WTC11 (cell line): ENCODE results near the gene HIP1R.

ENCODE experiments used
- CTCF ChIP-seq: fragments of 200-600 bp; IDR thresholded peaks from 2 replicates; pipeline ENCODE4 v1.8.0; 2022; ENCODE audit warnings: antibody characterized with exemption
- JUN ChIP-seq: sonication (generic); formaldehyde crosslinking; IDR thresholded peaks from 2 replicates; pipeline ENCODE4 v1.8.0; 2023; ENCODE audit warnings: mild to moderate bottlenecking, missing genetic modification reagents
- NFE2L1 ChIP-seq: sonication (generic); formaldehyde crosslinking; IDR thresholded peaks from 2 replicates; pipeline ENCODE4 v1.8.1; 2023; ENCODE audit warnings: missing genetic modification reagents

GRCh38 chr12:122886851-122887818, 51.9 kb downstream of the HIP1R start:
- no peak for TF ChIP-seq JUN
- no peak for TF ChIP-seq CTCF
- no peak for TF ChIP-seq NFE2L1 (CRISPR knock-in tag)
